Measurements from ENCODE around the gene FOXE3. TPM values are rescaled to one million over a fixed set of nuclear protein-coding genes. Genes with fewer than 3 reads are reported as not detected.

Gene FOXE3
- total RNA-seq, 1 experiment from 2014 or later: 0.15 TPM

DNA sequence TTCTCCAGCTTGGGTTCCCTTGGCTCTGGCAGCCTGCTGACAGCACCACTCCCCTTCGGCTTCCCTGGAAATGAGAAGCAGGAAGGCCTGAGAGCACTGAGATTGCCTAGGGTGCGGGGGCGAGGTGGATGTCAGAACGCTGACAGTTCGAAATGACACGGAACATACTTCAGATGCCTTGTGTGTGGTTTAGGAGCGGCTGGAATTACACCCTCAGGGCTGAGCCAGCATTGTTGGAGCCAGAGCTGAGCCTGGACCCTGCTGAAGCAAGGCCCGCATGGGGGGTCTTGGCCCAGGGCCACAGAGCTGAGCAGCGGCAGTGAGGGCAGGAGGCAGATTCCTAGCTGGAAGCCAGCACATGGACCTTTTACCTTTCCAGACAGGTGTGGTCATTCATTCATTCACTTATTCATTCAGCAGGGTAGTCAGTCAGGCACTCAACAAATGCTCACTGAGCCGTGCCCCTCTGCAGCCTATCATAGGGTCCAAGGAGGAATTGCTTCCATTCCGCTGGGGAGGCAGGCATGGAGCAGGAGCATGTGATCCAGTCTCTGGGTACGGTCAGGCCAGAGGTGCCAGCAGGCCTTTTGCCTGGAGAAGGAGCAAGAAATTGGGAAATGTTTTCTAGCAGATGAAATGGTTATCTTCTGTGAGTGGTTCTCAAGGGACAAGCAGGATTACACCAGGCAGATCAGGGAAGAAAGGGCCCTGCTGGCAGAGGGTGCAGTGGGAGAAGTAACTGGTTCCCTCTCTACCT lies 6.6 kb upstream of the FOXE3 start:
- Histone ChIP-seq H3K4me2 (ENCODE audit: insufficient read depth, insufficient read length, low read length) (no peak overlapping the region), H2BK5ac (ENCODE audit: insufficient read length, low read length) (no peak overlapping the region), H3K56ac (ENCODE audit: insufficient read length, low read depth, low read length) (no peak overlapping the region), H2AK5ac (ENCODE audit: insufficient read length, low read length) (no peak overlapping the region), H4K91ac (ENCODE audit: insufficient read length, low read depth, low read length) (no peak overlapping the region), H2BK12ac (ENCODE audit: insufficient read length, low read depth, low read length) (no peak overlapping the region), H3K27me3 (ENCODE audit: insufficient read depth, low read length) (peaks cover 7% of the 10 kb centered on the region; the same call in 1 of the 2 replicates), H3T11ph (ENCODE audit: low read length) (no peak overlapping the region), H3K79me1 (ENCODE audit: insufficient read depth, low read depth, low read length, poor library complexity, severe bottlenecking) (no peaks in the 10 kb centered on the region), H3K18ac (ENCODE audit: insufficient read length, low read depth, low read length) (no peak overlapping the region), H4K20me1 (ENCODE audit: control insufficient read depth, insufficient read depth, insufficient read length) (no peaks in the 10 kb centered on the region), H3K9me3 (ENCODE audit: control insufficient read depth, low read depth, low read length) (no peaks in the 10 kb centered on the region), H3K23ac (ENCODE audit: insufficient read length, low read depth, low read length) (no peak overlapping the region), H4K5ac (ENCODE audit: insufficient read length, low read depth, low read length) (no peak overlapping the region), H3K9ac (ENCODE audit: extremely low read depth, insufficient read length, low read length) (no peak overlapping the region), H3K4me1 (ENCODE audit: insufficient read depth, low read length) (peaks cover 3% of the 10 kb centered on the region; the same call in 1 of the 2 replicates), H2AFZ (ENCODE audit: low read length) (no peak overlapping the region), H3K14ac (ENCODE audit: insufficient read depth, low read length) (no peak overlapping the region), H2BK15ac (ENCODE audit: low read depth, low read length) (no peak overlapping the region), H2BK20ac (ENCODE audit: low read depth, low read length, poor library complexity, severe bottlenecking) (no peak overlapping the region), H3K4ac (ENCODE audit: low read depth, low read length) (no peak overlapping the region), H4K8ac (replicated peaks; ENCODE audit: insufficient read length, low read depth, low read length) (no peak overlapping the region), H2BK120ac (ENCODE audit: low read depth, low read length, poor library complexity, severe bottlenecking) (no peak overlapping the region), H3K79me2 (ENCODE audit: insufficient read depth, low read length) (no peaks in the 10 kb centered on the region), H3K27ac (ENCODE audit: insufficient read length, low read depth, low read length) (no peak overlapping the region), H3K23me2 (ENCODE audit: insufficient read length, low read depth, low read length, poor library complexity, severe bottlenecking) (no peaks in the 10 kb centered on the region)
- Mint-ChIP-seq H3K27me3 (ENCODE audit: low read depth) (peaks cover 76% of the 10 kb centered on the region), H3K4me3 (no peak overlapping the region), H3K4me1 (no peaks in the 10 kb centered on the region), H3K27ac (no peak overlapping the region; a peak in 1 of 7 replicates), H3K36me3 (ENCODE audit: insufficient read depth in 1 of 3, low read depth in 3 of 3) (no peaks in the 10 kb centered on the region), H3K9me3 (no peaks in the 10 kb centered on the region; a peak in 1 of 5 replicates)
- no CpG with 5 or more reads among the region's 12 CpGs for WGBS (ENCODE audit: extremely low coverage, insufficient read length, low lambda C conversion rate)
- TF ChIP-seq, protein P1, sequence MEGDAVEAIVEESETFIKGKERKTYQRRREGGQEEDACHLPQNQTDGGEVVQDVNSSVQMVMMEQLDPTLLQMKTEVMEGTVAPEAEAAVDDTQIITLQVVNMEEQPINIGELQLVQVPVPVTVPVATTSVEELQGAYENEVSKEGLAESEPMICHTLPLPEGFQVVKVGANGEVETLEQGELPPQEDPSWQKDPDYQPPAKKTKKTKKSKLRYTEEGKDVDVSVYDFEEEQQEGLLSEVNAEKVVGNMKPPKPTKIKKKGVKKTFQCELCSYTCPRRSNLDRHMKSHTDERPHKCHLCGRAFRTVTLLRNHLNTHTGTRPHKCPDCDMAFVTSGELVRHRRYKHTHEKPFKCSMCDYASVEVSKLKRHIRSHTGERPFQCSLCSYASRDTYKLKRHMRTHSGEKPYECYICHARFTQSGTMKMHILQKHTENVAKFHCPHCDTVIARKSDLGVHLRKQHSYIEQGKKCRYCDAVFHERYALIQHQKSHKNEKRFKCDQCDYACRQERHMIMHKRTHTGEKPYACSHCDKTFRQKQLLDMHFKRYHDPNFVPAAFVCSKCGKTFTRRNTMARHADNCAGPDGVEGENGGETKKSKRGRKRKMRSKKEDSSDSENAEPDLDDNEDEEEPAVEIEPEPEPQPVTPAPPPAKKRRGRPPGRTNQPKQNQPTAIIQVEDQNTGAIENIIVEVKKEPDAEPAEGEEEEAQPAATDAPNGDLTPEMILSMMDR (conservative IDR thresholded peaks at IDR 0.05): no peak
- DNase-seq: no peak
